ENCODE data around the gene FAM131A. TPM values are rescaled to one million over a fixed set of nuclear protein-coding genes. Genes with fewer than 3 reads are reported as not detected.

The FAM131A gene, protein sequence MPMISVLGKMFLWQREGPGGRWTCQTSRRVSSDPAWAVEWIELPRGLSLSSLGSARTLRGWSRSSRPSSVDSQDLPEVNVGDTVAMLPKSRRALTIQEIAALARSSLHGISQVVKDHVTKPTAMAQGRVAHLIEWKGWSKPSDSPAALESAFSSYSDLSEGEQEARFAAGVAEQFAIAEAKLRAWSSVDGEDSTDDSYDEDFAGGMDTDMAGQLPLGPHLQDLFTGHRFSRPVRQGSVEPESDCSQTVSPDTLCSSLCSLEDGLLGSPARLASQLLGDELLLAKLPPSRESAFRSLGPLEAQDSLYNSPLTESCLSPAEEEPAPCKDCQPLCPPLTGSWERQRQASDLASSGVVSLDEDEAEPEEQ
- total RNA-seq (1 to 10 TPM; 3.5 to 5.7 TPM), polyA plus RNA-seq (1 to 10 TPM in 1 of 2 donors, under 1 TPM in 1; 0.81 to 1.9 TPM)

DNA sequence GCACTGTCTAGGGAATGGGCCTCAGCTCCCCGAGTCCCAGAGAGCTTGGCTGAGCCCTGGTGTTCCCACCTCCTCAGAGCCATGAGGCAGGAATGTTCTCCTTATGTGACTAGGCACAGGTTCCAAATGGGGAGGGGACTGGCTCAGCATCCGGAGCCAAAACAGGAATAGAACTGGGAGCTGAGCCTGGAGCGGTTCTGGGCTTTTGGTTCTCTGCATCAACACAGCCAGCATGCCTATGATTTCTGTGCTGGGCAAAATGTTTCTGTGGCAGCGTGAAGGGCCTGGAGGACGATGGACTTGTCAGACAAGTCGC lies at the start of gene FAM131A:
FAM131A (plus strand) TSS at position 202 of the 316 bp plus-strand sequence; CDS start at position 233, 31 bp downstream.
- Histone ChIP-seq H3K36me3 (ENCODE audit: control insufficient read depth in 4 of 4, insufficient read depth in 3 of 4, low read depth in 1 of 4, low read length in 3 of 4) (peaks cover 5 to 32% (median 23%) of the 10 kb centered on the region in 4 donors), H3K27ac (ENCODE audit: low read depth in 1 of 2, low read length in 2 of 2) (peak within 1 kb of the TSS; percentile 84 to 89), H3K4me1 (ENCODE audit: control insufficient read depth in 4 of 4, insufficient read depth in 4 of 4, low read length in 3 of 4) (peaks cover 0 to 13% (median 6%) of the 10 kb centered on the region in 4 donors), H3K4me3 (ENCODE audit: low read depth in 1 of 3, low read length in 3 of 3) (peak within 1 kb of the TSS; percentile 47 to 68 (median 62)), H3K9me3 (ENCODE audit: control insufficient read depth in 4 of 4, low read length in 3 of 4) (no peaks in the 10 kb centered on the region), H3K27me3 (ENCODE audit: control insufficient read depth in 4 of 4, insufficient read depth in 4 of 4, low read length in 3 of 4) (no peaks in the 10 kb centered on the region), H3K9ac (ENCODE audit: low read depth in 1 of 2, low read length in 2 of 2) (peak within 1 kb of the TSS in 1 of 2 donors; percentile 46)
- WGBS, result 83% methylated on average over 6 of the region's 6 CpGs
- no peak for DNase-seq (ENCODE audit: low spot score)
- no peak for TF ChIP-seq SP1 (IDR thresholded peaks at IDR 0.05)
- no peak for TF ChIP-seq EGR1 (IDR thresholded peaks at IDR 0.05; ENCODE audit: low read depth in 2 of 2)
- no peak for TF ChIP-seq TAF1 (conservative IDR thresholded peaks at IDR 0.05)
- TF ChIP-seq FOXA2 (IDR thresholded peaks at IDR 0.05), result no peak
- TF ChIP-seq, protein P1, sequence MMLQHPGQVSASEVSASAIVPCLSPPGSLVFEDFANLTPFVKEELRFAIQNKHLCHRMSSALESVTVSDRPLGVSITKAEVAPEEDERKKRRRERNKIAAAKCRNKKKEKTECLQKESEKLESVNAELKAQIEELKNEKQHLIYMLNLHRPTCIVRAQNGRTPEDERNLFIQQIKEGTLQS (IDR thresholded peaks at IDR 0.05), result no peak
- no peak for TF ChIP-seq NR2F2 (IDR thresholded peaks at IDR 0.05)
- TF ChIP-seq, protein P2, sequence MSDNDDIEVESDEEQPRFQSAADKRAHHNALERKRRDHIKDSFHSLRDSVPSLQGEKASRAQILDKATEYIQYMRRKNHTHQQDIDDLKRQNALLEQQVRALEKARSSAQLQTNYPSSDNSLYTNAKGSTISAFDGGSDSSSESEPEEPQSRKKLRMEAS (IDR thresholded peaks at IDR 0.05), result no peak
- TF ChIP-seq, protein P3, sequence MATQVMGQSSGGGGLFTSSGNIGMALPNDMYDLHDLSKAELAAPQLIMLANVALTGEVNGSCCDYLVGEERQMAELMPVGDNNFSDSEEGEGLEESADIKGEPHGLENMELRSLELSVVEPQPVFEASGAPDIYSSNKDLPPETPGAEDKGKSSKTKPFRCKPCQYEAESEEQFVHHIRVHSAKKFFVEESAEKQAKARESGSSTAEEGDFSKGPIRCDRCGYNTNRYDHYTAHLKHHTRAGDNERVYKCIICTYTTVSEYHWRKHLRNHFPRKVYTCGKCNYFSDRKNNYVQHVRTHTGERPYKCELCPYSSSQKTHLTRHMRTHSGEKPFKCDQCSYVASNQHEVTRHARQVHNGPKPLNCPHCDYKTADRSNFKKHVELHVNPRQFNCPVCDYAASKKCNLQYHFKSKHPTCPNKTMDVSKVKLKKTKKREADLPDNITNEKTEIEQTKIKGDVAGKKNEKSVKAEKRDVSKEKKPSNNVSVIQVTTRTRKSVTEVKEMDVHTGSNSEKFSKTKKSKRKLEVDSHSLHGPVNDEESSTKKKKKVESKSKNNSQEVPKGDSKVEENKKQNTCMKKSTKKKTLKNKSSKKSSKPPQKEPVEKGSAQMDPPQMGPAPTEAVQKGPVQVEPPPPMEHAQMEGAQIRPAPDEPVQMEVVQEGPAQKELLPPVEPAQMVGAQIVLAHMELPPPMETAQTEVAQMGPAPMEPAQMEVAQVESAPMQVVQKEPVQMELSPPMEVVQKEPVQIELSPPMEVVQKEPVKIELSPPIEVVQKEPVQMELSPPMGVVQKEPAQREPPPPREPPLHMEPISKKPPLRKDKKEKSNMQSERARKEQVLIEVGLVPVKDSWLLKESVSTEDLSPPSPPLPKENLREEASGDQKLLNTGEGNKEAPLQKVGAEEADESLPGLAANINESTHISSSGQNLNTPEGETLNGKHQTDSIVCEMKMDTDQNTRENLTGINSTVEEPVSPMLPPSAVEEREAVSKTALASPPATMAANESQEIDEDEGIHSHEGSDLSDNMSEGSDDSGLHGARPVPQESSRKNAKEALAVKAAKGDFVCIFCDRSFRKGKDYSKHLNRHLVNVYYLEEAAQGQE (IDR thresholded peaks at IDR 0.05), result no peak
- no peak for TF ChIP-seq RXRA (IDR thresholded peaks at IDR 0.05)
- TF ChIP-seq, protein P4, sequence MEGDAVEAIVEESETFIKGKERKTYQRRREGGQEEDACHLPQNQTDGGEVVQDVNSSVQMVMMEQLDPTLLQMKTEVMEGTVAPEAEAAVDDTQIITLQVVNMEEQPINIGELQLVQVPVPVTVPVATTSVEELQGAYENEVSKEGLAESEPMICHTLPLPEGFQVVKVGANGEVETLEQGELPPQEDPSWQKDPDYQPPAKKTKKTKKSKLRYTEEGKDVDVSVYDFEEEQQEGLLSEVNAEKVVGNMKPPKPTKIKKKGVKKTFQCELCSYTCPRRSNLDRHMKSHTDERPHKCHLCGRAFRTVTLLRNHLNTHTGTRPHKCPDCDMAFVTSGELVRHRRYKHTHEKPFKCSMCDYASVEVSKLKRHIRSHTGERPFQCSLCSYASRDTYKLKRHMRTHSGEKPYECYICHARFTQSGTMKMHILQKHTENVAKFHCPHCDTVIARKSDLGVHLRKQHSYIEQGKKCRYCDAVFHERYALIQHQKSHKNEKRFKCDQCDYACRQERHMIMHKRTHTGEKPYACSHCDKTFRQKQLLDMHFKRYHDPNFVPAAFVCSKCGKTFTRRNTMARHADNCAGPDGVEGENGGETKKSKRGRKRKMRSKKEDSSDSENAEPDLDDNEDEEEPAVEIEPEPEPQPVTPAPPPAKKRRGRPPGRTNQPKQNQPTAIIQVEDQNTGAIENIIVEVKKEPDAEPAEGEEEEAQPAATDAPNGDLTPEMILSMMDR (IDR thresholded peaks at IDR 0.05; ENCODE audit: low read depth, low read length, missing input control), result no peak
- TF ChIP-seq HNF4G (IDR thresholded peaks at IDR 0.05), result no peak
- no peak for TF ChIP-seq FOXA1 (IDR thresholded peaks at IDR 0.05)
- no peak for TF ChIP-seq JUND (IDR thresholded peaks at IDR 0.05)

DNA sequence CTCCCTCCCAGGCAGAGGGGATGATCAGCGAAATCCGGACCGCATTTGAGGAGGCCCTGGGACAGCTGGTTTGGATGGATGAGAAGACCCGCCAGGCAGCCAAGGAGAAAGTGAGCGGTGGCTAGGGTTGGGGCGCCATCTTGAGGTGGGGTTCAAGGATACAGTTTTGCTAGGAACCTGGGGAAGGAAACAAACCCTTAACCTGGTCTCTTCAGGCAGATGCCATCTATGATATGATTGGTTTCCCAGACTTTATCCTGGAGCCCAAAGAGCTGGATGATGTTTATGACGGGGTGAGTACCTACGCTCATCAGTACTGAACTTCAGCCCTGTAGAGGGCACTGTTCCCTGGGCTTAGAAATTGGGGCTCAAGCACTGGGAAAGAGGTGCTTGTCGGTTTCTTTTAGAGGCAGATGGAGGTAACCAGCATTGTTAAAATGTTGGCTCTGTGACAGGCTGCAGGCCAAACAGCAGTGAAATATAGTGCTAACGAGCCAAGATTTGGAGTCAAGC lies 47.9 kb upstream of the FAM131A start:
- no peak overlapping the region for H3K27ac ChIP-seq (ENCODE audit: low read depth in 1 of 2, low read length in 2 of 2)
- H3K4me1 ChIP-seq (ENCODE audit: control insufficient read depth in 4 of 4, insufficient read depth in 4 of 4, low read length in 3 of 4), result no peaks in the 10 kb centered on the region
- no peaks in the 10 kb centered on the region for H3K9me3 ChIP-seq (ENCODE audit: control insufficient read depth in 4 of 4, low read length in 3 of 4)
- no peaks in the 10 kb centered on the region for H3K36me3 ChIP-seq (ENCODE audit: control insufficient read depth in 4 of 4, insufficient read depth in 3 of 4, low read depth in 1 of 4, low read length in 3 of 4)
- 11% methylated on average over 10 of the region's 10 CpGs for WGBS
- no peak overlapping the region for H3K9ac ChIP-seq (ENCODE audit: low read depth in 1 of 2, low read length in 2 of 2)
- DNase-seq (ENCODE audit: low spot score), result peak; percentile 67
- H3K4me3 ChIP-seq (ENCODE audit: low read depth in 1 of 3, low read length in 3 of 3), result no peak overlapping the region
- no peaks in the 10 kb centered on the region for H3K27me3 ChIP-seq (ENCODE audit: control insufficient read depth in 4 of 4, insufficient read depth in 4 of 4, low read length in 3 of 4)
- no peak for TF ChIP-seq YY1 (IDR thresholded peaks at IDR 0.05)
- TF ChIP-seq, protein P3 (IDR thresholded peaks at IDR 0.05), result no peak
- no peak for TF ChIP-seq EGR1 (IDR thresholded peaks at IDR 0.05; ENCODE audit: low read depth in 2 of 2)
- TF ChIP-seq, protein P2 (IDR thresholded peaks at IDR 0.05), result no peak
- no peak for TF ChIP-seq SP1 (IDR thresholded peaks at IDR 0.05)
- no peak for TF ChIP-seq FOXA2 (IDR thresholded peaks at IDR 0.05)
- no peak for TF ChIP-seq TAF1 (conservative IDR thresholded peaks at IDR 0.05)
- TF ChIP-seq HNF4G (IDR thresholded peaks at IDR 0.05), result no peak
- TF ChIP-seq RAD21 (IDR thresholded peaks at IDR 0.05), result peak; percentile 85 to 88
- TF ChIP-seq HNF4A (conservative IDR thresholded peaks at IDR 0.05), result peak in 1 of 2 donors; percentile 18
- TF ChIP-seq FOXA1 (IDR thresholded peaks at IDR 0.05), result no peak
- TF ChIP-seq, protein P1 (IDR thresholded peaks at IDR 0.05), result no peak
- no peak for TF ChIP-seq NR2F2 (IDR thresholded peaks at IDR 0.05)
- no peak for TF ChIP-seq RXRA (IDR thresholded peaks at IDR 0.05)
- no peak for TF ChIP-seq JUND (IDR thresholded peaks at IDR 0.05)
- TF ChIP-seq, protein P4 (IDR thresholded peaks at IDR 0.05; ENCODE audit: low read depth, low read length, missing input control), result peak; percentile 46
